ENCODE results near the gene ARHGAP23. TPM values are rescaled to one million over a fixed set of nuclear protein-coding genes. Genes with fewer than 3 reads are reported as not detected.
"Not testable (repeated sequence)": the region's sequence is repeated elsewhere in the genome, so short reads cannot be mapped to it uniquely, and the experiment has no call there.

The ARHGAP23 gene
- total RNA-seq, 1 donor from 2014 or later = 0.57 TPM

- no peak for DNase-seq (ENCODE audit: low spot score)
- H3K27ac Mint-ChIP-seq = no peak overlapping the region
- H3K27me3 Mint-ChIP-seq (ENCODE audit: insufficient read depth) = peaks cover 35% of the 10 kb centered on the region
- no peak overlapping the region for H3K4me3 Mint-ChIP-seq
- intact Hi-C loops (cut with micrococcal nuclease) = loop anchor here (5.0 kb wide), 1 partner anchor 71 kb away; no protein-coding TSS in a partner anchor
- no peaks in the 10 kb centered on the region for H3K9me3 Mint-ChIP-seq
- H3K4me1 Mint-ChIP-seq (ENCODE audit: low read depth) = peaks cover 6% of the 10 kb centered on the region
- H3K36me3 Mint-ChIP-seq (ENCODE audit: low read depth) = peaks cover 1% of the 10 kb centered on the region
Measured at GRCh38 chr17:38511150-38512108, 83.2 kb downstream of the ARHGAP23 start.

GRCh38 chr17:38512473-38513058 lies 84.3 kb downstream of the ARHGAP23 start:
- peaks cover 1% of the 10 kb centered on the region for H3K36me3 Mint-ChIP-seq (ENCODE audit: low read depth)
- peaks cover 6% of the 10 kb centered on the region for H3K4me1 Mint-ChIP-seq (ENCODE audit: low read depth)
- no peak for DNase-seq (ENCODE audit: low spot score)
- intact Hi-C loops (cut with micrococcal nuclease) = loop anchor here (5.0 kb wide), 1 partner anchor 70 kb away; no protein-coding TSS in a partner anchor
- H3K27me3 Mint-ChIP-seq (ENCODE audit: insufficient read depth) = peaks cover 34% of the 10 kb centered on the region
- no peaks in the 10 kb centered on the region for H3K9me3 Mint-ChIP-seq
- no peak overlapping the region for H3K27ac Mint-ChIP-seq
- H3K4me3 Mint-ChIP-seq = no peak overlapping the region

GRCh38 chr17:38526526-38526925 lies 98.3 kb downstream of the ARHGAP23 start:
- H3K27ac Mint-ChIP-seq; H3K4me1 Mint-ChIP-seq (ENCODE audit: low read depth); H3K36me3 Mint-ChIP-seq (ENCODE audit: low read depth); H3K4me3 Mint-ChIP-seq; intact Hi-C loops (cut with micrococcal nuclease); H3K9me3 Mint-ChIP-seq; H3K27me3 Mint-ChIP-seq (ENCODE audit: insufficient read depth); DNase-seq (ENCODE audit: low spot score): not testable (repeated sequence)

GRCh38 chr17:38528141-38528540 lies 99.9 kb downstream of the ARHGAP23 start:
- H3K4me3 Mint-ChIP-seq; DNase-seq (ENCODE audit: low spot score); intact Hi-C loops (cut with micrococcal nuclease); H3K4me1 Mint-ChIP-seq (ENCODE audit: low read depth); H3K27me3 Mint-ChIP-seq (ENCODE audit: insufficient read depth); H3K27ac Mint-ChIP-seq; H3K9me3 Mint-ChIP-seq; H3K36me3 Mint-ChIP-seq (ENCODE audit: low read depth): not testable (repeated sequence)

GRCh38 chr17:38530856-38531255 lies 102.6 kb downstream of the ARHGAP23 start:
- H3K9me3 Mint-ChIP-seq; H3K4me3 Mint-ChIP-seq; H3K36me3 Mint-ChIP-seq (ENCODE audit: low read depth); intact Hi-C loops (cut with micrococcal nuclease); DNase-seq (ENCODE audit: low spot score); H3K4me1 Mint-ChIP-seq (ENCODE audit: low read depth); H3K27ac Mint-ChIP-seq: not testable (repeated sequence)
- peaks cover 18% of the 10 kb centered on the region for H3K27me3 Mint-ChIP-seq (ENCODE audit: insufficient read depth)

GRCh38 chr17:38531761-38532160 lies 103.5 kb downstream of the ARHGAP23 start:
- H3K9me3 Mint-ChIP-seq; H3K4me1 Mint-ChIP-seq (ENCODE audit: low read depth); H3K4me3 Mint-ChIP-seq; H3K27ac Mint-ChIP-seq; DNase-seq (ENCODE audit: low spot score); H3K36me3 Mint-ChIP-seq (ENCODE audit: low read depth); intact Hi-C loops (cut with micrococcal nuclease): not testable (repeated sequence)
- peaks cover 24% of the 10 kb centered on the region for H3K27me3 Mint-ChIP-seq (ENCODE audit: insufficient read depth)

GRCh38 chr17:38532451-38532850 lies 104.2 kb downstream of the ARHGAP23 start:
- no peak overlapping the region for H3K27ac Mint-ChIP-seq
- no peaks in the 10 kb centered on the region for H3K4me1 Mint-ChIP-seq (ENCODE audit: low read depth)
- H3K4me3 Mint-ChIP-seq = no peak overlapping the region
- H3K36me3 Mint-ChIP-seq (ENCODE audit: low read depth) = no peaks in the 10 kb centered on the region
- no peak for DNase-seq (ENCODE audit: low spot score)
- H3K9me3 Mint-ChIP-seq = no peaks in the 10 kb centered on the region
- H3K27me3 Mint-ChIP-seq (ENCODE audit: insufficient read depth) = peaks cover 25% of the 10 kb centered on the region
- intact Hi-C loops (cut with micrococcal nuclease) = no loop called here

- H3K9me3 Mint-ChIP-seq = no peaks in the 10 kb centered on the region
- no peaks in the 10 kb centered on the region for H3K36me3 Mint-ChIP-seq (ENCODE audit: low read depth)
- no peak overlapping the region for H3K4me3 Mint-ChIP-seq
- H3K4me1 Mint-ChIP-seq (ENCODE audit: low read depth) = no peaks in the 10 kb centered on the region
- no peak for DNase-seq (ENCODE audit: low spot score)
- no peak overlapping the region for H3K27ac Mint-ChIP-seq
- intact Hi-C loops (cut with micrococcal nuclease) = no loop called here
- peaks cover 23% of the 10 kb centered on the region for H3K27me3 Mint-ChIP-seq (ENCODE audit: insufficient read depth)
Measured at GRCh38 chr17:38533241-38533640, 105.0 kb downstream of the ARHGAP23 start.

- Mint-ChIP-seq H3K4me3 (no peak overlapping the region), H3K36me3 (ENCODE audit: low read depth) (no peaks in the 10 kb centered on the region), H3K9me3 (no peaks in the 10 kb centered on the region), H3K4me1 (ENCODE audit: low read depth) (no peaks in the 10 kb centered on the region), H3K27me3 (ENCODE audit: insufficient read depth) (peaks cover 21% of the 10 kb centered on the region), H3K27ac (no peak overlapping the region)
- intact Hi-C loops (cut with micrococcal nuclease) = no loop called here
- no peak for DNase-seq (ENCODE audit: low spot score)
Measured at GRCh38 chr17:38533866-38534497, 105.7 kb downstream of the ARHGAP23 start.

- Mint-ChIP-seq H3K9me3 (no peaks in the 10 kb centered on the region), H3K4me1 (ENCODE audit: low read depth) (no peaks in the 10 kb centered on the region), H3K27ac (no peak overlapping the region), H3K27me3 (ENCODE audit: insufficient read depth) (peaks cover 20% of the 10 kb centered on the region), H3K4me3 (no peak overlapping the region), H3K36me3 (ENCODE audit: low read depth) (no peaks in the 10 kb centered on the region)
- DNase-seq (ENCODE audit: low spot score) = no peak
- intact Hi-C loops (cut with micrococcal nuclease) = no loop called here
Measured at GRCh38 chr17:38534498-38534885, 106.2 kb downstream of the ARHGAP23 start.

- no peak overlapping the region for H3K27ac Mint-ChIP-seq
- H3K27me3 Mint-ChIP-seq (ENCODE audit: insufficient read depth) = peaks cover 18% of the 10 kb centered on the region
- no peak overlapping the region for H3K4me3 Mint-ChIP-seq
- no peaks in the 10 kb centered on the region for H3K9me3 Mint-ChIP-seq
- no peaks in the 10 kb centered on the region for H3K36me3 Mint-ChIP-seq (ENCODE audit: low read depth)
- intact Hi-C loops (cut with micrococcal nuclease) = loop anchor here (2.0 kb wide), 1 partner anchor 43 kb away; no protein-coding TSS in a partner anchor
- no peak for DNase-seq (ENCODE audit: low spot score)
- H3K4me1 Mint-ChIP-seq (ENCODE audit: low read depth) = no peaks in the 10 kb centered on the region
Measured at GRCh38 chr17:38535886-38536285, 107.6 kb downstream of the ARHGAP23 start.

GRCh38 chr17:38536661-38537060 lies 108.4 kb downstream of the ARHGAP23 start:
- H3K36me3 Mint-ChIP-seq (ENCODE audit: low read depth) = no peaks in the 10 kb centered on the region
- H3K27ac Mint-ChIP-seq = no peak overlapping the region
- DNase-seq (ENCODE audit: low spot score) = no peak
- peaks cover 18% of the 10 kb centered on the region for H3K27me3 Mint-ChIP-seq (ENCODE audit: insufficient read depth)
- no peaks in the 10 kb centered on the region for H3K9me3 Mint-ChIP-seq
- no peaks in the 10 kb centered on the region for H3K4me1 Mint-ChIP-seq (ENCODE audit: low read depth)
- no peak overlapping the region for H3K4me3 Mint-ChIP-seq
- intact Hi-C loops (cut with micrococcal nuclease) = loop anchor here (2.0 kb wide), 1 partner anchor 44 kb away; no protein-coding TSS in a partner anchor

GRCh38 chr17:38538906-38539305 lies 110.6 kb downstream of the ARHGAP23 start:
- H3K4me3 Mint-ChIP-seq = no peak overlapping the region
- no peaks in the 10 kb centered on the region for H3K4me1 Mint-ChIP-seq (ENCODE audit: low read depth)
- DNase-seq (ENCODE audit: low spot score) = no peak
- H3K27ac Mint-ChIP-seq = no peak overlapping the region
- no peaks in the 10 kb centered on the region for H3K36me3 Mint-ChIP-seq (ENCODE audit: low read depth)
- intact Hi-C loops (cut with micrococcal nuclease) = no loop called here
- no peaks in the 10 kb centered on the region for H3K9me3 Mint-ChIP-seq
- peaks cover 16% of the 10 kb centered on the region for H3K27me3 Mint-ChIP-seq (ENCODE audit: insufficient read depth)
